ENCODE results near the gene SP110. TPM values are rescaled to one million over a fixed set of nuclear protein-coding genes. Genes with fewer than 3 reads are reported as not detected.

SP110 gene
- total and polyA plus RNA-seq, 8 donors = 22.9 to 48.4 (median 39.3) TPM

DNA sequence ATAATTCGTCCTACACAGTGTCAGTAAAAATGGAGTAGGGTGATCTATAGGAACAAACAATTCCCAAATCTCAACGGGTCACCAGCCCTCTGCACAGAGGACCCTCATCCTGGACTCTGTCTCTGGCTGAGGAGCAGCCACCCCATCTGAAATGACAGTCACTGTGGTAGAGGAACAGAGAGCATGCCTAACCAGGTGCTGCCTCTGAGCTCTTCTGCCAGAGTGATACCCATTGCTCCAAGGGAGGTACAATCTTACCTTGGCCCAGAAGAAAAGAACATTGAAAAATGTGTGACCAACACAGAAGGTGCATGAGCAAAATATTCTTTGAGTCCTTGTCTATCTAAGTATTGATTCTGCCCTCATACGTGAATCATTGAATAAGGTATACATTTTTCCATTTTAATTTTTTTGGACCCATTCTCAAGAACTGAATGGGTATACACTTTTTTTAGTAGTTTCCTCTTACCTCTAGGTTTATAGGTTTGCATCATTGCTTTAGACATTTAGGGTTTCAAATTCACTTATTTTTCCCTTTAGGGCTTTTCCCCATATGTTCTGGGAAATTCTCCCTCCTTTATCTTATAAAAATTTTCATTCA lies 14.4 kb upstream of the SP110 start:
- Histone ChIP-seq H3K4me1 (peaks cover 0 to 9% of the 10 kb centered on the region in 2 donors), H3K27ac (no peak overlapping the region), H3K4me3 (no peak overlapping the region), H3K9me3 (peaks cover 0 to 13% of the 10 kb centered on the region in 2 donors), H3K27me3 (no peaks in the 10 kb centered on the region), H3K36me3 (no peaks in the 10 kb centered on the region)
- no peak for TF ChIP-seq CTCF (IDR thresholded peaks at IDR 0.05)
- intact Hi-C loops (cut with DNase I) = no loop called here
- no peak for DNase-seq
- ATAC-seq = no peak

GRCh38 chr2:230231251-230231650 lies 11.5 kb upstream of the SP110 start:
- intact Hi-C loops (cut with DNase I) = no loop called here
- no peak overlapping the region for H3K4me3 ChIP-seq
- no peak overlapping the region for H3K27ac ChIP-seq
- DNase-seq (no peak), ATAC-seq (no peak)
- peaks cover 0 to 17% of the 10 kb centered on the region in 2 donors for H3K4me1 ChIP-seq
- H3K27me3 ChIP-seq = no peaks in the 10 kb centered on the region
- no peaks in the 10 kb centered on the region for H3K36me3 ChIP-seq
- peaks cover 0 to 13% of the 10 kb centered on the region in 2 donors for H3K9me3 ChIP-seq
- TF ChIP-seq CTCF (IDR thresholded peaks at IDR 0.05) = no peak

DNA sequence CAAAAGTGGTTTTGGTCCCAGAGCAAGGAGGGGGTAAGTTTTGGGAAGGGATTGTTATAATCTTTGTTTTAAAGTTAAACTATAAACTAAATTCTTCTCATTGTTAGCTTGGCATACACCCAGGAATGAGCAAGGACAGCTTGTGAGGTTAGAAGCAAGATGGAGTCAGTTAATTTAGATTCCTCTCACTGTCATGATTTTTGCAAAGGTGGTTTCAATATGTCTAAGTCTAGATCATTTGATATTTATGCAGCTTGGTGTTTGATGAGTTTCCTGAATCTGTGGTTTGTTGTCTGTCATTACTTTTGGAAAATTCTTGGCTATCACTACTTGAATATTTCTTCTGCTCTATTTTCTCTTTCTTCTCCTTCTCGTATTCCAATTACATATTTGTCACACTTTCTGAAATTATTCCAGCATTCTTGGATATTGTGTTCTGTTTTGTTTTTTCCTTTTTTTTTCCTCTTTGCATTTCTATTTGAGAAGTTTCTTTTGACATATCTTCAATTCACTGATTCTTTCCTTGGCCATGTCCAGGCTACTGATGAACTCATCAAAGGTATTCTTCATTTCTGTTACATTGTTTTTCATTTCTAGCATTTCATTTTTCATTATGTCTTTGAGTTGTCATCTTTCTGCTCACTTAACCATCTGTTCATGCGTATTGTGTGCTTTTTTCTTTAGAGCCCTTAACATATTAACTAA lies 10.9 kb upstream of the SP110 start:
- Histone ChIP-seq H3K4me1 (peaks cover 0 to 23% of the 10 kb centered on the region in 2 donors), H3K9me3 (peaks cover 0 to 13% of the 10 kb centered on the region in 2 donors), H3K27ac (no peak overlapping the region), H3K36me3 (no peaks in the 10 kb centered on the region), H3K4me3 (no peak overlapping the region), H3K27me3 (no peaks in the 10 kb centered on the region)
- intact Hi-C loops (cut with DNase I) = no loop called here
- ATAC-seq = no peak
- DNase-seq = no peak
- TF ChIP-seq CTCF (IDR thresholded peaks at IDR 0.05) = no peak

GRCh38 chr2:230230087-230230486 lies 10.3 kb upstream of the SP110 start:
- no peaks in the 10 kb centered on the region for H3K36me3 ChIP-seq
- no peak for ATAC-seq
- no peak overlapping the region for H3K4me3 ChIP-seq
- peaks cover 0 to 27% of the 10 kb centered on the region in 2 donors for H3K4me1 ChIP-seq
- H3K27ac ChIP-seq = no peak overlapping the region
- intact Hi-C loops (cut with DNase I) = no loop called here
- no peak for DNase-seq
- no peak for TF ChIP-seq CTCF (IDR thresholded peaks at IDR 0.05)
- no peaks in the 10 kb centered on the region for H3K27me3 ChIP-seq
- H3K9me3 ChIP-seq = peaks cover 0 to 13% of the 10 kb centered on the region in 2 donors

DNA sequence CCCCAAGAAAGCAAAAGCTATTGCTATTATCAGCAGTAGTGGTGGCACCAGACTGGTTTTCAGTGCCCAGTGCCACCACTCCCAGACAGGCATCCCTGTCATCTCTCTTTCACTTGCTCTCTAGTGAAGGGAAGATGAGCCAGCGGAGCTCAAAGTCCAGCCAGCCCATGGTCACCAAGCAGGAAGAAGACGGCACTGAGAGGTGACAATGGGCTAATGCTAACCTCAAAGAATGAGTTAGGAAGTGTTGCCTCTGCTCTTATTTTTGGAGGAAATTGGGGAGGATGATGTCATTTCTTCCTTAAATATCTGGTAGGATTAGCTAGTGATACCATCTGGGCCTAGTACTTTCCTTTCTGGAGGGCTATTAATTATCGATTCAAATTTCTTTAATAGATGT lies 7.4 kb upstream of the SP110 start:
- TF ChIP-seq CTCF (IDR thresholded peaks at IDR 0.05) = no peak
- Histone ChIP-seq H3K4me3 (no peak overlapping the region), H3K27ac (peak overlapping the region in 1 of 2 donors; percentile 41), H3K9me3 (peaks cover 0 to 13% of the 10 kb centered on the region in 2 donors), H3K27me3 (no peaks in the 10 kb centered on the region), H3K36me3 (no peaks in the 10 kb centered on the region), H3K4me1 (peaks cover 0 to 37% of the 10 kb centered on the region in 2 donors)
- intact Hi-C loops (cut with DNase I) = no loop called here
- no peak for ATAC-seq
- no peak for DNase-seq
